Mesodermal cell (in vitro differentiated cells): ENCODE measurements around the gene CDK13. TPM values are rescaled to one million over a fixed set of nuclear protein-coding genes. Genes with fewer than 3 reads are reported as not detected.
"Not testable (repeated sequence)": the region's sequence is repeated elsewhere in the genome, so short reads cannot be mapped to it uniquely, and the experiment has no call there.

Experiments
- H3K27ac ChIP-seq: 2 replicates; pipeline ENCODE4 v1.7.0; 2013; ENCODE audit warnings: mild to moderate bottlenecking, low read depth, low read length, moderate library complexity; ENCODE audit not compliant: severe bottlenecking
- H3K36me3 ChIP-seq: 2 replicates; pipeline ENCODE4 v1.7.1; 2013; ENCODE audit warnings: mild to moderate bottlenecking, low read length, moderate library complexity; ENCODE audit not compliant: control insufficient read depth, insufficient read depth
- H3K4me1 ChIP-seq: one replicate; pipeline ENCODE4 v1.7.1; 2013; ENCODE audit warnings: mild to moderate bottlenecking, low read length; ENCODE audit not compliant: insufficient read depth, control insufficient read depth, poor library complexity, severe bottlenecking
- H3K4me3 ChIP-seq: 2 replicates; pipeline ENCODE4 v1.7.0; 2013; ENCODE audit warnings: low read length, control low read depth, mild to moderate bottlenecking; ENCODE audit not compliant: insufficient read depth, poor library complexity, severe bottlenecking; ENCODE audit errors: extremely low read depth
- H3K9me3 ChIP-seq: 2 replicates; pipeline ENCODE4 v1.7.1; 2013; ENCODE audit warnings: mild to moderate bottlenecking, low read length, moderate library complexity; ENCODE audit not compliant: control insufficient read depth
- WGBS, 2 experiments: methylation state at CpG; one replicate each; pipeline ENCODE4 v1.1.5; 2013; ENCODE audit warnings: missing lambda C conversion rate in 2 of 2; ENCODE audit not compliant: insufficient coverage in 2 of 2; 5-methylcytosine and 5-hydroxymethylcytosine counted together
- polyA plus RNA-seq, 2 experiments: library from polyadenylated mRNA; stranded (reverse); fragments of 50-300 nt; gene quantifications; one replicate each; pipeline ENCODE4 v1.2.3, GENCODE V29; 2013

The CDK13 gene
- 32.5 TPM for polyA plus RNA-seq (2013, experiment 1 of 2)
- polyA plus RNA-seq (2013, experiment 2 of 2), result 35.1 TPM

DNA sequence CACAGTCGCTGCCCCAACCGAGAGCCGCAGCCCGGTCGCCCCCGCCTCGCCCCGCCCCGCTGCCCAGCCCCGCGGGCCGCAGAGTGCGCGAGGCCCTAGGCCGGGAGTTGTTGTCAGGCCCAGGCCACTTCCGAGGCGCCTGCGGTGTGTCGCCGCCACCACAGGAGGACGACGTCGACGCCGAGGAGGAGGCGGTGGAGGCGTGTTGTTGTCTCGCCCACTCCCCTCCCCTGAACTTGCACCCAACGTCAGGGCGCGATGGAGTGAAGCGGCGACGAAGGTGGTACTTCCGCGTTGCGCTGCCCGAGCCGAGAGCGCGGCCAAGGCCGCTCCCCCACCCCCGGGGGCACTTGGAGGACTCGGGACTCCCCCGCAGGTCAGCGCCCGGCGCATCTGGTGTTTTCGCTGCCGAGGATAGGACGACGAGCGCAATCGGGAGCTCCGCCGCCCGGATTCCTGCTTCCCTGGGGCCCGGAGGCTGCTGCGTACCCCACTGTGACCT, at the start of gene CDK13:
Gene CDK13 (plus strand): TSS at position 286 of the 502 bp plus-strand sequence. CDS start 386 bp downstream, outside the sequence.
- peak within 1 kb of the TSS; percentile 97 for H3K27ac ChIP-seq
- no peaks in the 10 kb centered on the region for H3K9me3 ChIP-seq
- peaks cover 4% of the 10 kb centered on the region for H3K36me3 ChIP-seq
- peak within 1 kb of the TSS; percentile 90 for H3K4me3 ChIP-seq
- 0% methylated on average over 27 to 56 of the region's 59 CpGs for WGBS, 2 experiments
- peaks cover 4% of the 10 kb centered on the region for H3K4me1 ChIP-seq

DNA sequence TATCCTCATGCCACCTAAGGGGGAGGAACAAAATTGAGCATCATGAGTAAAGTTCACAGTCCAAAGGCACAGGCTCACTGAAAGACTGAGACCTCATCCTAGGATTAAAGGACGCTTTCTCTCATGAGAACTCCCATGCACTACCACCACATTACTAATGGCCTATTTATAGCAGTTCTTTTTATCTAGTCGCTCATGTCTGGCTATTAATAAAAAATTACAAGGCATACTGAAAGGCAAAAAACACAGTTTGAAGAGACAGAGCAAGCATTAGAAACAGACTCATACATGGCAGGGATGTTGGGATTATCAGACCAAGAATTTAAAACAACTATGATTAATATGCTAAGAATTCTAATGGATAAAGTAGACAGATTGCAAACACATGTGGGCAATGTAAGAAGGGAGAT, 46.0 kb upstream of the CDK13 start:
- H3K4me1 ChIP-seq, result no peaks in the 10 kb centered on the region
- H3K36me3 ChIP-seq, result no peaks in the 10 kb centered on the region
- H3K9me3 ChIP-seq, result peaks cover 5% of the 10 kb centered on the region
- H3K4me3 ChIP-seq, result no peak overlapping the region
- H3K27ac ChIP-seq, result no peak overlapping the region
- 100% methylated on average over 1 of the region's 2 CpGs; no CpG with 5 or more reads in 1 of the 2 experiments for WGBS, 2 experiments

DNA sequence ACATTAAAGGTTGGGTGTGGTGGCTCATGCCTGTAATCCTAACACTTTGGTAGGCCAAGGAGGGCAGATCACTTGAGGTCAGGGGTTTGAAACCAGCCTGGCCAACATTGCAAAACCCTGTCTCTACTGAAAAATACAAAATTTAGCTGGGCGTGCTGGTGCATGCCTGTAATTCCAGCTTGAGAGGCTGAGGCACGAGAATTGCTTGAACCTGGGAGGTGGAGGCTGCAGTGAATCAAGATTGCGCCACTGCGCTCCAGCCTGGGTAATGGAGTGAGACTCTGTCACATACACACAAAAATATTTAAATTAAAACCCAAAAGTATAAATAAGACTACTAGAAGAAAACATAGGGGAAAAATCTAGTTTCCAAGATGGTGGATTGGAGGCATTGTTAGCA, 41.9 kb upstream of the CDK13 start:
- peaks cover 5% of the 10 kb centered on the region for H3K9me3 ChIP-seq
- no peak overlapping the region for H3K27ac ChIP-seq
- no peak overlapping the region for H3K4me3 ChIP-seq
- no peaks in the 10 kb centered on the region for H3K36me3 ChIP-seq
- WGBS, 2 experiments, result 91 to 100% methylated on average over 2 to 3 of the region's 4 CpGs
- no peaks in the 10 kb centered on the region for H3K4me1 ChIP-seq

DNA sequence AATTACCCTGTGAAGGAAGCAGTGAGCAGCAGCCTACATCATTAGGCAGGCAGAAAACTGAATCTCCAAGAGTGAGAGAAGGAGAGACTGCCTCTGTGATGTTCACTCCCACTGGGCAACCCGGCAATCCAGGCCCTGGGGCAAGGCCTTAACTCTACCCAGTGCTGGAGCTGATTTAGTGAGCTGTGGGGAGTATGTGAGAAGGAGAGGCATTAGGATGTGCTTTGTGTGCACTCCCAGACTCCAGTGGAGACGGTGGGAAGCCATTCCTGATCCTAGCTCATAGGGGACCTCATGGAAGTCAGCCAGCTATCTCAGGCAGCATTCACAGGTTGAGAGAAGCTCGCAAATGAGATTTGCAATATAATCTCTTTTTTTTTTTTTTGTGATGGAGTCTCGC, 41.1 kb upstream of the CDK13 start:
- Histone ChIP-seq H3K9me3 (peaks cover 5% of the 10 kb centered on the region), H3K4me3 (no peak overlapping the region), H3K36me3 (no peaks in the 10 kb centered on the region), H3K4me1 (no peaks in the 10 kb centered on the region), H3K27ac (no peak overlapping the region)
- WGBS, 2 experiments, result 74 to 87% methylated on average over 3 of the region's 4 CpGs

DNA sequence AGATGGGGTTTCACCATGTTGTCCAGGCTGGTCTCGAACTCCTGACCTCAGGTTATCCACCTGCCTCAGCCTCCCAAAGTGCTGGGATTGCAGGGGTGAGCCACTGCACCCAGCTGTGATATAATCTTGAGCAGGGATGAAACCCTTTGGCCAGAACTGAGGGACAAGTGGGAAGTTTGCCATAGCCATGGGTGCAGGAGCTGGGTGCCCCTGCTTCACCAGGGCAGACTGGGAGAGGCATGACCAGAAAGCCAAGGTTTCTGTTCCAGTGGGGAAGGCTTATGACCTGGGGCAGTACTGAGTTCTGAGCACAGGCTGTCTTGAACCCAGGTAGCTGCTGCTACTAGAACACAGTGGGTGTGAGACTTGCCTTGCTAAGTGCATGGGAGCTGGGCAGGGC, 40.5 kb upstream of the CDK13 start:
- no CpG with 5 or more reads among the region's 1 CpG for WGBS, 2 experiments
- H3K27ac ChIP-seq, result no peak overlapping the region
- H3K4me3 ChIP-seq, result no peak overlapping the region
- H3K36me3 ChIP-seq, result no peaks in the 10 kb centered on the region
- no peaks in the 10 kb centered on the region for H3K4me1 ChIP-seq
- peaks cover 5% of the 10 kb centered on the region for H3K9me3 ChIP-seq

DNA sequence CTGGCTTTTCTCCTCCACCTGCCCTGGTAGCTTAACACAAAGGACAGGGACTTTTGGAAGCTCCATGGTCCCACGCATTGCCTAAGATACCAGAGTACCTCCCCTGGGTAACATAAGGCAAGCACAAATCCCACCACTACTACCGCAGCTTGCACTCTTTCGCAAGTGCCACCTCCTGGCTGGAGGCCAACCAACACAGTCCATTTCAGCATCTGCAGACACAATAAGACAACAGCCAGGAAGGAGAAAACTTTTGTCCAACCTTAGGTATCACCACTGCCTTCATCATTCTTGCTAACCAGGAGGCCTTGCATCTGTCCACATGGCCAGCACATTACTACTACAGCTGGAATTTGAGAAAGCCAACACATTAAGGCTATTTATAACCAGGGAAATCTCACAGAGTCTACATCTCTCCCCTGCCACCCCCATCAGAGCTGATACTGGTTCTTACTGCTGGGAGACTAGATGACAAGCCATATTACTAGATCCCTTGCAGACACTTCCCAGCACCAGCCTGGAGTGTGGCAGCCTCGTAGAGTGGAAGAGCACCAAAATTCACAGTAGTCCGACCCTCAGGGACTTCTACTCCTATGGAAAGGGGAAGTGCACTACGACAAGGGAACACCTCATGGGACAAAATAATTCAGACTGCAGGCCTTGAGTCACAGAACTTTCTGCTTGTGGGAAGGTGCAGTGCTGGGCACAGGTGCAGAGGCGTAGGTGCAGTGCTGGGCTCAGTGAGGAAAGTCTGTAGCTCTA, 39.8 kb upstream of the CDK13 start:
- Histone ChIP-seq H3K36me3 (no peaks in the 10 kb centered on the region), H3K9me3 (peaks cover 5% of the 10 kb centered on the region), H3K4me1 (no peaks in the 10 kb centered on the region), H3K4me3 (no peak overlapping the region), H3K27ac (no peak overlapping the region)
- WGBS, 2 experiments, result 89 to 94% methylated on average over 3 to 6 of the region's 7 CpGs

DNA sequence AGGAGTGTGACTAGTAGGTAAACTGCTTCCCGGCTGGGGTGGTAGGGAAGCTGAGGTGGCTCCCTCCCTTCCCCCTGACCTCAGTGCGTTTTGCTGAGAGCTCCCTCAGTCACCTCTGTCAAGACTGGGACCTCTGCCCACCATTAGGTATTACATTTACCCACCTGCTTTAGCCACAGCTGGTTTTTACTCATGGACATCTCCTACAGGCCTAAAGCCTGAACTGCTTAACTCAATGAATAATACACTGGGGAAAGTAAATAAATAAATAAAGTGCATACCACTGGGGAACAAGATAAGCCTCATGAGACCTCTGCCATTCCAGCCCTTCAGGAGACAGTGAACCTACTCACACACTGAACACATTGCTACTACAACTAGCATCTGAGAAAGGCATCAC, 38.9 kb upstream of the CDK13 start:
- WGBS, 2 experiments, result 80% methylated on average over 1 of the region's 2 CpGs; no CpG with 5 or more reads in 1 of the 2 experiments
- H3K9me3 ChIP-seq, result peaks cover 5% of the 10 kb centered on the region
- no peaks in the 10 kb centered on the region for H3K4me1 ChIP-seq
- no peaks in the 10 kb centered on the region for H3K36me3 ChIP-seq
- no peak overlapping the region for H3K4me3 ChIP-seq
- H3K27ac ChIP-seq, result no peak overlapping the region

DNA sequence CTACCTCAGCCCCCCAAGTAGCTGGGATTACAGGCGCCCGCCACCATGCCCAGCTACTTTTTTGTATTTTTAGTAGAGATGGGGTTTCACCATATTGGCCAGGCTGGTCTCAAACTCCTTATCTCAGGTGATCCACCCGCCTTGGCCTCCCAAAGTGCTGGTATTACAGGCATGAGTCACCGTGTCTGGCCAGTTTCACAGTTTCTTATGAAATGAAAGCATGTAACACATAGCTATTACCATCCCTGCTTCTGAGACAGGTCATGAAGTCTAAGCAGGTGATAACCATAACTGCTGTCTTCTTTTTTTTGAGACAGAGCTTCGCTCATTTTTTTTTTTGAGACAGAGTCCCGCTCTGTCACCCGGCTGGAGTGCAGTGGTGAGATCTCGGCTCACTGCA, 34.2 kb upstream of the CDK13 start:
- H3K9me3 ChIP-seq, H3K36me3 ChIP-seq, H3K27ac ChIP-seq, H3K4me3 ChIP-seq, H3K4me1 ChIP-seq: not testable (repeated sequence)
- WGBS, 2 experiments, result 74 to 92% methylated on average over 3 to 6 of the region's 8 CpGs

DNA sequence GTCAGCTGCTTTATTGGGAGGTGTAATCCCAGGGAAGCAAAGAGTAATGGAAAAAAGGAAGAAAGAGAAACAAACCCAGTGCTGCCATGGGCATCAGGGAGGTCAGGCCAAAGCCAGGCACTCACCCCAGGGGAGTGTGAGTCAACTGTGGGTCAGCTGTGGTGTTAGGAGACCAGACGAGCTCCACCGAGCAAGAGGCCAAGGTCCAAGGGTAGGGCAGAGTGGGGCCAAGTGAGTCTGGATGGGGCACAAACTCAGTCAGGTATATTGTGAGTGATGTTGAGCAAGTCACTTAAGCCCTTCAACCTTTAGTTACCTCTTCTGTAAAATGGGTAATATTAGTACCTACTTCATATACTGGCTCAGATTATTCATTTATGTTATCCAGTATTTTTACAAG, 30.4 kb upstream of the CDK13 start:
- H3K9me3 ChIP-seq, result no peaks in the 10 kb centered on the region
- 100% methylated on average over 2 of the region's 2 CpGs; no CpG with 5 or more reads in 1 of the 2 experiments for WGBS, 2 experiments

DNA sequence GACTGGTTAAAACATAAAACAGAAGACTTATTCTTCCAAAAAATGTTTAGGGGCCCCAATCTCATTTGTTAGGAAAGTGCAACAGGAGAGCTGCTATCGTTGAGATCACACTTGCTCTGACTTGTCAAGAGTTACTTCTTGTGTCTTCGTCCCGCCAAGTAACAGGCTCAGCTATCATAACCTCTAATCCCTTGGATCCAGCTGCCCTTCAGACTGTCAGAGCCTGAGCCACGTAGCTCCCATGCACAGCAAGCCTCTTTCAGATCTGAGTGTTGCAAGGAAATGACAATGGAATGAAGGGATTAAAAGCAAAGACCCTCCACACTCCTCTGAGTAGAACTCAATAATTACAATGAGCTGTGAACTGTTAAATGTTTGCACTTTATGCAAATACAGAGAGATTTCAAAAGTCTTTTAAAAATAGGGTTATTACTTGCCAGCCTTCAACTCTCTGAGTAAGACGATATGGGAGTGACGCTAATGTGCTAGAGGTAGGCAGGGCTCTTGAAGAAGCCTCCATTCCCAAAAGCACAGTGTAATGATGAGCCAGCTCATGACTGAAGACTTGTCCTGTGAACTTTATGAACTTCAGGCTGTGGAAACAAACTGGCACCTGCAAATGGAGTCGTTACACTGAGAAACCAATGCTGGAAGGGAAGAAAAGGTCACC, 28.4 kb upstream of the CDK13 start:
- Histone ChIP-seq H3K9me3 (no peaks in the 10 kb centered on the region), H3K27ac (no peak overlapping the region), H3K36me3 (no peaks in the 10 kb centered on the region), H3K4me1 (no peaks in the 10 kb centered on the region), H3K4me3 (no peak overlapping the region)
- 83 to 84% methylated on average over 4 to 5 of the region's 7 CpGs for WGBS, 2 experiments

More for the DNA sequence above, 30.4 kb upstream of the CDK13 start:
- Histone ChIP-seq H3K4me3 (no peak overlapping the region), H3K27ac (no peak overlapping the region), H3K36me3 (no peaks in the 10 kb centered on the region), H3K4me1 (no peaks in the 10 kb centered on the region)

DNA sequence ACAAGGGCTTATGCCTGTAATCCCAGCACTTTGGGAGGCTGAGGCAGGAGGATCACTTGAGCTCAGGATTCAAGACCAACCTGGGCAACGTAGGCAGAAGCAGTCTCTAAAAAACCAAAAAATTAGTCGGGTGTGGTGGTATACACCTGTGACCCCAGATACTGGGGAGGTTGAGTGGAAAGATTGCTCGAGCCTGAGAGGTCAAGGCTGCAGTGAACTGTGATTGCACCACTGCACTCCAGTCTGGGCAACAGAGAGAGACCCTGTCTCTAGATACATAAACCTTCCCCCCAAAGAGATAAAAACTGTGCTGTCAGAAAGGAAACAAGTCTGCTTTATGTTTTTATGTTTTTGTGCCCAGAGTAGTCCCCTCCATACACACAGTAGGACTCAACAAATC, 27.5 kb upstream of the CDK13 start:
- WGBS, 2 experiments, result 85 to 92% methylated on average over 3 of the region's 3 CpGs
- Histone ChIP-seq H3K4me3 (no peak overlapping the region), H3K4me1 (no peaks in the 10 kb centered on the region), H3K9me3 (no peaks in the 10 kb centered on the region), H3K27ac (no peak overlapping the region), H3K36me3 (no peaks in the 10 kb centered on the region)
